Measurements from ENCODE around the gene IZUMO2.

GRCh38 chr19:50190439-50190891, 27.4 kb upstream of the IZUMO2 start:
- TF ChIP-seq CTCF (IDR thresholded peaks at IDR 0.05) (no peak), EZH2phosphoT487 (IDR thresholded peaks at IDR 0.05; ENCODE audit: borderline replicate concordance, low read depth) (no peak), CHD2 (IDR thresholded peaks at IDR 0.05; ENCODE audit: low read length, partially characterized antibody) (no peak), USF2 (IDR thresholded peaks at IDR 0.05; ENCODE audit: borderline replicate concordance, low read depth, low read length) (no peak), ZBTB33 (IDR thresholded peaks at IDR 0.05; ENCODE audit: borderline replicate concordance, low read depth) (no peak), RFX5 (IDR thresholded peaks at IDR 0.05; ENCODE audit: low read length) (no peak)

Data from SK-N-SH (cell line).